Epithelial cell of proximal tubule (primary cell): ENCODE measurements around the gene CHST1. TPM values are rescaled to one million over a fixed set of nuclear protein-coding genes. Genes with fewer than 3 reads are reported as not detected.

Experiments
- DNase-seq: peaks from one replicate; pipeline ENCODE4 v3.0.0-alpha.2; 2011; ENCODE audit warnings: low read depth
- H3K4me3 ChIP-seq: 2 replicates; pipeline ENCODE4 v1.5.1; 2011; ENCODE audit warnings: low read depth, mild to moderate bottlenecking, low read length
- CTCF ChIP-seq: conservative IDR thresholded peaks from 2 replicates; pipeline ENCODE4 v1.5.1; 2012; ENCODE audit warnings: low read depth, mild to moderate bottlenecking, low read length
- total RNA-seq: library from RNA; depleted of rRNA; stranded (reverse); fragments of >200 nt; gene quantifications from 2 replicates; pipeline ENCODE4 v1.2.3, GENCODE V29; 2015

The CHST1 gene
- total RNA-seq, 1 donor from 2014 or later, result 1.5 TPM

GRCh38 chr11:45675646-45676045 lies 10.2 kb upstream of the CHST1 start:
- no peak overlapping the region for H3K4me3 ChIP-seq
- DNase-seq, result no peak
- TF ChIP-seq CTCF, result no peak

- no peak for DNase-seq
- no peak overlapping the region for H3K4me3 ChIP-seq
- TF ChIP-seq CTCF, result no peak
Measured at GRCh38 chr11:45674481-45675190, 9.2 kb upstream of the CHST1 start.

DNA sequence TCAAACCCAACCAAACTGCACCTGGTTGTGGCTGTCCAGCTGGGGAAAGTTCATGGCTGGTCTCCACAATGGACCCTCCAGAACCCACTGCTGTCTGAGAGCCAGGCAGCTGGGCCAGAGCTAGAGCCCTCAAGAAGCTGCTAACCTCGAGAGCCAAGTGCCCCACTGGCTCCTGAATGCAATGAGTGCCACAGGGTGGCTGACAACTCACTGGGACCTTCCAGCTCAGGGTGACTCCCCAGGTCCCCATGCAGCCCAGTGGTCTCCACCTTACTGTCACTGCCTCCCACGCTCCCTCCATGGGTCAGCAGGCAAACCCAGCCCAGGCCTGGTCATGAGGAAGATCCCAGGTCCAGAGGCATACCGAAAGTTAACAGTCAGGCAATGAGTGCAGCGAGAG lies 8.0 kb upstream of the CHST1 start:
- no peak for DNase-seq

GRCh38 chr11:45672593-45672992 lies 7.2 kb upstream of the CHST1 start:
- no peak overlapping the region for H3K4me3 ChIP-seq
- no peak for DNase-seq
- no peak for TF ChIP-seq CTCF

More for the DNA sequence above, 8.0 kb upstream of the CHST1 start:
- no peak for TF ChIP-seq CTCF
- no peak overlapping the region for H3K4me3 ChIP-seq

GRCh38 chr11:45671246-45672171 lies 6.1 kb upstream of the CHST1 start:
- DNase-seq, result no peak
- TF ChIP-seq CTCF, result no peak
- H3K4me3 ChIP-seq, result no peak overlapping the region

- TF ChIP-seq CTCF, result no peak
- no peak overlapping the region for H3K4me3 ChIP-seq
Measured at GRCh38 chr11:45670386-45671135, 5.1 kb upstream of the CHST1 start.

More at GRCh38 chr11:45670386-45671135, 5.1 kb upstream of the CHST1 start:
- no peak for DNase-seq
